H1 (cell line): ENCODE results near the gene SLX4IP. TPM values are rescaled to one million over a fixed set of nuclear protein-coding genes. Genes with fewer than 3 reads are reported as not detected.

Experiments
- ASH2L ChIP-seq: fragments of 200-600, 300-600 bp; sonication (generic); IDR thresholded peaks from one replicate; pipeline ENCODE4 v1.7.1; 2017; ENCODE audit warnings: low read length
- ATF2 ChIP-seq: IDR thresholded peaks from 2 replicates; pipeline ENCODE4 v1.6.1; 2012; ENCODE audit warnings: low read length, inconsistent platforms
- CBX8 ChIP-seq: fragments of 300-800, 300-1000 bp; sonication (generic); IDR thresholded peaks from 2 replicates; pipeline ENCODE4 v1.7.1; 2016; ENCODE audit warnings: low read depth, low read length, borderline replicate concordance
- EZH2 ChIP-seq: fragments of 200-600 bp; sonication (generic); IDR thresholded peaks from 2 replicates; pipeline ENCODE4 v1.7.1; 2012; ENCODE audit warnings: low read depth, mild to moderate bottlenecking, moderate library complexity, low read length, inconsistent platforms; ENCODE audit not compliant: severe bottlenecking
- POLR2AphosphoS5 ChIP-seq: IDR thresholded peaks from 2 replicates; pipeline ENCODE4 v1.6.1; 2011; ENCODE audit warnings: low read depth, low read length
- SIRT6 ChIP-seq: IDR thresholded peaks from one replicate; pipeline ENCODE4 v1.7.1; 2012; ENCODE audit warnings: low read length, inconsistent platforms
- SP4 ChIP-seq: IDR thresholded peaks from 2 replicates; pipeline ENCODE4 v1.6.1; 2012; ENCODE audit warnings: low read length, inconsistent platforms
- TAF1 ChIP-seq: IDR thresholded peaks from 2 replicates; pipeline ENCODE4 v1.6.1; 2011; ENCODE audit warnings: mild to moderate bottlenecking, low read depth, low read length
- TCF12 ChIP-seq: IDR thresholded peaks from 2 replicates; pipeline ENCODE4 v1.6.1; 2011; ENCODE audit warnings: low read depth, mild to moderate bottlenecking, low read length
- polyA plus RNA-seq, 7 experiments: library from polyadenylated mRNA; depleted of rRNA in 3 of 7; stranded (reverse) in 5 of 7; unstranded in 2 of 7; fragments of >200 nt in 5 of 7; fragments of 200-250 nt in 2 of 7; gene quantifications; 1 replicate in 5 of 7; 2 replicates in 1 of 7; 4 replicates in 1 of 7; pipeline versions ENCODE4 v1.2.1 to v1.2.3, GENCODE V29; 2011 to 2013; ENCODE audit warnings: missing spikeins in 2 of 7, mixed read lengths in 2 of 7
- total RNA-seq: library from RNA; stranded (reverse); fragmentation: NEBNext Ultra II Directional; extraction: Animal tissue kit (Norgen Biotek cat#: 25700); gene quantifications from 2 replicates; pipeline ENCODE4 v1.2.1, GENCODE V29; 2021
- TF ChIP-seq, protein P1 (sequence below): fragments of 300-600 bp; sonication (generic); IDR thresholded peaks from 2 replicates; pipeline ENCODE4 v1.7.1; 2012; ENCODE audit warnings: low read length, moderate library complexity, mild to moderate bottlenecking, inconsistent platforms; ENCODE audit not compliant: insufficient replicate concordance

Gene SLX4IP
- total and polyA plus RNA-seq, 2 of the 8 experiments (the other 6 are each of a cell fraction or from before 2014, with no cell fraction given), result 2.4 to 8.7 TPM

GRCh38 chr20:10449270-10449669 lies 14.2 kb downstream of the SLX4IP start (continued):
- TF ChIP-seq, protein P1, sequence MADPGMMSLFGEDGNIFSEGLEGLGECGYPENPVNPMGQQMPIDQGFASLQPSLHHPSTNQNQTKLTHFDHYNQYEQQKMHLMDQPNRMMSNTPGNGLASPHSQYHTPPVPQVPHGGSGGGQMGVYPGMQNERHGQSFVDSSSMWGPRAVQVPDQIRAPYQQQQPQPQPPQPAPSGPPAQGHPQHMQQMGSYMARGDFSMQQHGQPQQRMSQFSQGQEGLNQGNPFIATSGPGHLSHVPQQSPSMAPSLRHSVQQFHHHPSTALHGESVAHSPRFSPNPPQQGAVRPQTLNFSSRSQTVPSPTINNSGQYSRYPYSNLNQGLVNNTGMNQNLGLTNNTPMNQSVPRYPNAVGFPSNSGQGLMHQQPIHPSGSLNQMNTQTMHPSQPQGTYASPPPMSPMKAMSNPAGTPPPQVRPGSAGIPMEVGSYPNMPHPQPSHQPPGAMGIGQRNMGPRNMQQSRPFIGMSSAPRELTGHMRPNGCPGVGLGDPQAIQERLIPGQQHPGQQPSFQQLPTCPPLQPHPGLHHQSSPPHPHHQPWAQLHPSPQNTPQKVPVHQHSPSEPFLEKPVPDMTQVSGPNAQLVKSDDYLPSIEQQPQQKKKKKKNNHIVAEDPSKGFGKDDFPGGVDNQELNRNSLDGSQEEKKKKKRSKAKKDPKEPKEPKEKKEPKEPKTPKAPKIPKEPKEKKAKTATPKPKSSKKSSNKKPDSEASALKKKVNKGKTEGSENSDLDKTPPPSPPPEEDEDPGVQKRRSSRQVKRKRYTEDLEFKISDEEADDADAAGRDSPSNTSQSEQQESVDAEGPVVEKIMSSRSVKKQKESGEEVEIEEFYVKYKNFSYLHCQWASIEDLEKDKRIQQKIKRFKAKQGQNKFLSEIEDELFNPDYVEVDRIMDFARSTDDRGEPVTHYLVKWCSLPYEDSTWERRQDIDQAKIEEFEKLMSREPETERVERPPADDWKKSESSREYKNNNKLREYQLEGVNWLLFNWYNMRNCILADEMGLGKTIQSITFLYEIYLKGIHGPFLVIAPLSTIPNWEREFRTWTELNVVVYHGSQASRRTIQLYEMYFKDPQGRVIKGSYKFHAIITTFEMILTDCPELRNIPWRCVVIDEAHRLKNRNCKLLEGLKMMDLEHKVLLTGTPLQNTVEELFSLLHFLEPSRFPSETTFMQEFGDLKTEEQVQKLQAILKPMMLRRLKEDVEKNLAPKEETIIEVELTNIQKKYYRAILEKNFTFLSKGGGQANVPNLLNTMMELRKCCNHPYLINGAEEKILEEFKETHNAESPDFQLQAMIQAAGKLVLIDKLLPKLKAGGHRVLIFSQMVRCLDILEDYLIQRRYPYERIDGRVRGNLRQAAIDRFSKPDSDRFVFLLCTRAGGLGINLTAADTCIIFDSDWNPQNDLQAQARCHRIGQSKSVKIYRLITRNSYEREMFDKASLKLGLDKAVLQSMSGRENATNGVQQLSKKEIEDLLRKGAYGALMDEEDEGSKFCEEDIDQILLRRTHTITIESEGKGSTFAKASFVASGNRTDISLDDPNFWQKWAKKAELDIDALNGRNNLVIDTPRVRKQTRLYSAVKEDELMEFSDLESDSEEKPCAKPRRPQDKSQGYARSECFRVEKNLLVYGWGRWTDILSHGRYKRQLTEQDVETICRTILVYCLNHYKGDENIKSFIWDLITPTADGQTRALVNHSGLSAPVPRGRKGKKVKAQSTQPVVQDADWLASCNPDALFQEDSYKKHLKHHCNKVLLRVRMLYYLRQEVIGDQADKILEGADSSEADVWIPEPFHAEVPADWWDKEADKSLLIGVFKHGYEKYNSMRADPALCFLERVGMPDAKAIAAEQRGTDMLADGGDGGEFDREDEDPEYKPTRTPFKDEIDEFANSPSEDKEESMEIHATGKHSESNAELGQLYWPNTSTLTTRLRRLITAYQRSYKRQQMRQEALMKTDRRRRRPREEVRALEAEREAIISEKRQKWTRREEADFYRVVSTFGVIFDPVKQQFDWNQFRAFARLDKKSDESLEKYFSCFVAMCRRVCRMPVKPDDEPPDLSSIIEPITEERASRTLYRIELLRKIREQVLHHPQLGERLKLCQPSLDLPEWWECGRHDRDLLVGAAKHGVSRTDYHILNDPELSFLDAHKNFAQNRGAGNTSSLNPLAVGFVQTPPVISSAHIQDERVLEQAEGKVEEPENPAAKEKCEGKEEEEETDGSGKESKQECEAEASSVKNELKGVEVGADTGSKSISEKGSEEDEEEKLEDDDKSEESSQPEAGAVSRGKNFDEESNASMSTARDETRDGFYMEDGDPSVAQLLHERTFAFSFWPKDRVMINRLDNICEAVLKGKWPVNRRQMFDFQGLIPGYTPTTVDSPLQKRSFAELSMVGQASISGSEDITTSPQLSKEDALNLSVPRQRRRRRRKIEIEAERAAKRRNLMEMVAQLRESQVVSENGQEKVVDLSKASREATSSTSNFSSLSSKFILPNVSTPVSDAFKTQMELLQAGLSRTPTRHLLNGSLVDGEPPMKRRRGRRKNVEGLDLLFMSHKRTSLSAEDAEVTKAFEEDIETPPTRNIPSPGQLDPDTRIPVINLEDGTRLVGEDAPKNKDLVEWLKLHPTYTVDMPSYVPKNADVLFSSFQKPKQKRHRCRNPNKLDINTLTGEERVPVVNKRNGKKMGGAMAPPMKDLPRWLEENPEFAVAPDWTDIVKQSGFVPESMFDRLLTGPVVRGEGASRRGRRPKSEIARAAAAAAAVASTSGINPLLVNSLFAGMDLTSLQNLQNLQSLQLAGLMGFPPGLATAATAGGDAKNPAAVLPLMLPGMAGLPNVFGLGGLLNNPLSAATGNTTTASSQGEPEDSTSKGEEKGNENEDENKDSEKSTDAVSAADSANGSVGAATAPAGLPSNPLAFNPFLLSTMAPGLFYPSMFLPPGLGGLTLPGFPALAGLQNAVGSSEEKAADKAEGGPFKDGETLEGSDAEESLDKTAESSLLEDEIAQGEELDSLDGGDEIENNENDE, result no peak
- TF ChIP-seq ASH2L, result no peak
- TF ChIP-seq CBX8, result no peak
- TF ChIP-seq ATF2, result no peak
- TF ChIP-seq EZH2, result no peak
- TF ChIP-seq SIRT6, result no peak
- no peak for TF ChIP-seq TCF12
- TF ChIP-seq TAF1, result no peak
- no peak for TF ChIP-seq POLR2AphosphoS5
- no peak for TF ChIP-seq SP4
